Keratinocyte (primary cell): ENCODE measurements around the gene MYO16. TPM values are rescaled to one million over a fixed set of nuclear protein-coding genes. Genes with fewer than 3 reads are reported as not detected.

ENCODE experiments used
- DNase-seq: peaks from one replicate; pipeline ENCODE4 v3.0.0-alpha.2; 2011; ENCODE audit warnings: low read depth, missing footprints, low spot score
- FAIRE-seq: peaks from 2 replicates; lab custom pipeline; 2011; peaks lifted over from hg19 to GRCh38; lab: Jason Lieb, UNC
- H2AFZ ChIP-seq: 2 replicates; pipeline ENCODE4 v1.6.0; 2012; ENCODE audit warnings: low read length, control low read depth, inconsistent platforms; ENCODE audit not compliant: control insufficient read depth
- H3K27ac ChIP-seq: 2 replicates; pipeline ENCODE4 v1.5.1; 2011; ENCODE audit warnings: low read length; ENCODE audit not compliant: control insufficient read depth, insufficient read depth
- H3K27me3 ChIP-seq: 3 replicates; pipeline ENCODE4 v1.6.0; 2011; ENCODE audit warnings: low read length; ENCODE audit not compliant: control insufficient read depth, insufficient read depth; ENCODE audit errors: extremely low read depth
- H3K36me3 ChIP-seq, 2 experiments: 2 replicates in 1 of 2; 3 replicates in 1 of 2; pipeline ENCODE4 v1.5.1; 2011; ENCODE audit warnings: low read length in 2 of 2, mild to moderate bottlenecking in 1 of 2; ENCODE audit not compliant: control insufficient read depth in 2 of 2, insufficient read depth in 2 of 2; ENCODE audit errors: extremely low read depth in 1 of 2
- H3K4me1 ChIP-seq: 3 replicates; pipeline ENCODE4 v1.5.1; 2011; ENCODE audit warnings: low read length; ENCODE audit not compliant: control insufficient read depth, insufficient read depth; ENCODE audit errors: extremely low read depth
- H3K4me2 ChIP-seq: 3 replicates; pipeline ENCODE4 v1.6.0; 2011; ENCODE audit warnings: low read depth, low read length; ENCODE audit not compliant: control insufficient read depth, insufficient read depth; ENCODE audit errors: extremely low read depth
- H3K4me3 ChIP-seq, 3 experiments: fragments of 200-600 bp in 1 of 3; sonication (generic) in 1 of 3; 2 replicates in 2 of 3; 3 replicates in 1 of 3; pipeline ENCODE4 v1.5.1; 2011 to 2016; ENCODE audit warnings: low read length in 3 of 3, mild to moderate bottlenecking in 3 of 3, control low read depth in 2 of 3, inconsistent platforms in 1 of 3, low read depth in 1 of 3, mixed read lengths in 1 of 3, mixed run types in 1 of 3, moderate library complexity in 1 of 3; ENCODE audit not compliant: control insufficient read depth in 2 of 3, insufficient read depth in 2 of 3; ENCODE audit errors: extremely low read depth in 1 of 3
- H3K79me2 ChIP-seq: 2 replicates; pipeline ENCODE4 v1.6.0; 2012; ENCODE audit warnings: low read length; ENCODE audit not compliant: control insufficient read depth, insufficient read depth
- H3K9ac ChIP-seq: 3 replicates; pipeline ENCODE4 v1.6.0; 2011; ENCODE audit warnings: low read length; ENCODE audit not compliant: control insufficient read depth, insufficient read depth; ENCODE audit errors: extremely low read depth
- H3K9me1 ChIP-seq: 3 replicates; pipeline ENCODE4 v1.6.0; 2011; ENCODE audit warnings: low read length; ENCODE audit not compliant: control insufficient read depth, insufficient read depth; ENCODE audit errors: extremely low read depth
- H3K9me3 ChIP-seq: 2 replicates; pipeline ENCODE4 v1.5.1; 2012; ENCODE audit warnings: low read depth, low read length; ENCODE audit not compliant: control insufficient read depth
- H4K20me1 ChIP-seq: 3 replicates; pipeline ENCODE4 v1.6.0; 2011; ENCODE audit warnings: low read length; ENCODE audit not compliant: control insufficient read depth, insufficient read depth; ENCODE audit errors: extremely low read depth
- EZH2 ChIP-seq: IDR thresholded peaks from one replicate; pipeline ENCODE4 v1.6.1; 2012; ENCODE audit warnings: inconsistent platforms, mild to moderate bottlenecking, low read length, moderate library complexity
- dilution Hi-C: fragments of 300-500 bp; cut with MboI; formaldehyde crosslinking; loops from one replicate; pipeline ENCODE4 v1.7.0; 2020; ENCODE audit warnings: low sequenced_read_pairs; ENCODE audit not compliant: extremely low pct_ligation_motif_present
- polyA plus RNA-seq, 5 experiments: library from polyadenylated mRNA; depleted of rRNA in 3 of 5; stranded (reverse) in 3 of 5; stranded (forward) in 1 of 5; unstranded in 1 of 5; fragments of >200 nt; gene quantifications; 1 replicate in 1 of 5; 2 replicates in 3 of 5; 3 replicates in 1 of 5; pipeline versions ENCODE4 v1.2.1 to v1.2.3, GENCODE V29; 2011 to 2012; ENCODE audit warnings: missing spikeins in 2 of 5, low read depth in 1 of 5, low replicate concordance in 1 of 5
- TF ChIP-seq, protein P1 (sequence below), 3 experiments: IDR thresholded peaks in 1 of 3; conservative IDR thresholded peaks in 1 of 3; optimal IDR thresholded peaks in 1 of 3; 2 replicates in 2 of 3; 3 replicates in 1 of 3; pipeline versions ENCODE3 to v1.5.1; 2011; ENCODE audit warnings: low read length in 3 of 3, mild to moderate bottlenecking in 3 of 3, moderate library complexity in 2 of 3, control low read depth in 1 of 3, inconsistent platforms in 1 of 3; ENCODE audit not compliant: insufficient read depth in 2 of 3; ENCODE audit errors: extremely low read depth in 1 of 3

MYO16 gene
- polyA plus RNA-seq, 1 donor (not counting 4 experiments of a cell fraction or from before 2014, with no cell fraction given), result 0.08 TPM

GRCh38 chr13:108606424-108606823 is 23.0 kb upstream of the MYO16 start:
- dilution Hi-C loops, result no loop called here
- FAIRE-seq (no peak), DNase-seq (no peak)
- H3K9me3 ChIP-seq, result peaks cover 1% of the 10 kb centered on the region
- H2AFZ ChIP-seq, result no peak overlapping the region
- H3K27me3 ChIP-seq, result no peaks in the 10 kb centered on the region
- H3K9me1 ChIP-seq, result no peaks in the 10 kb centered on the region
- no peaks in the 10 kb centered on the region for H3K79me2 ChIP-seq
- no peaks in the 10 kb centered on the region for H3K4me1 ChIP-seq
- H3K4me3 ChIP-seq, result no peak overlapping the region
- H3K9ac ChIP-seq, result no peak overlapping the region
- no peaks in the 10 kb centered on the region for H4K20me1 ChIP-seq
- no peak overlapping the region for H3K27ac ChIP-seq
- H3K36me3 ChIP-seq, result no peaks in the 10 kb centered on the region
- no peak overlapping the region for H3K4me2 ChIP-seq
- TF ChIP-seq, protein P1, sequence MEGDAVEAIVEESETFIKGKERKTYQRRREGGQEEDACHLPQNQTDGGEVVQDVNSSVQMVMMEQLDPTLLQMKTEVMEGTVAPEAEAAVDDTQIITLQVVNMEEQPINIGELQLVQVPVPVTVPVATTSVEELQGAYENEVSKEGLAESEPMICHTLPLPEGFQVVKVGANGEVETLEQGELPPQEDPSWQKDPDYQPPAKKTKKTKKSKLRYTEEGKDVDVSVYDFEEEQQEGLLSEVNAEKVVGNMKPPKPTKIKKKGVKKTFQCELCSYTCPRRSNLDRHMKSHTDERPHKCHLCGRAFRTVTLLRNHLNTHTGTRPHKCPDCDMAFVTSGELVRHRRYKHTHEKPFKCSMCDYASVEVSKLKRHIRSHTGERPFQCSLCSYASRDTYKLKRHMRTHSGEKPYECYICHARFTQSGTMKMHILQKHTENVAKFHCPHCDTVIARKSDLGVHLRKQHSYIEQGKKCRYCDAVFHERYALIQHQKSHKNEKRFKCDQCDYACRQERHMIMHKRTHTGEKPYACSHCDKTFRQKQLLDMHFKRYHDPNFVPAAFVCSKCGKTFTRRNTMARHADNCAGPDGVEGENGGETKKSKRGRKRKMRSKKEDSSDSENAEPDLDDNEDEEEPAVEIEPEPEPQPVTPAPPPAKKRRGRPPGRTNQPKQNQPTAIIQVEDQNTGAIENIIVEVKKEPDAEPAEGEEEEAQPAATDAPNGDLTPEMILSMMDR (optimal IDR thresholded peaks at IDR 0.05 in 1 of 3, IDR thresholded peaks at IDR 0.05 in 1 of 3, conservative IDR thresholded peaks at IDR 0.05 in 1 of 3; ENCODE audit: extremely low read depth in 1 of 3, insufficient read depth in 2 of 3, low read length in 3 of 3), result no peak
- TF ChIP-seq EZH2, result no peak

GRCh38 chr13:108609353-108609752 is 20.1 kb upstream of the MYO16 start:
- H3K27ac ChIP-seq, result no peak overlapping the region
- no peak overlapping the region for H3K9ac ChIP-seq
- H4K20me1 ChIP-seq, result no peaks in the 10 kb centered on the region
- no peaks in the 10 kb centered on the region for H3K27me3 ChIP-seq
- no peaks in the 10 kb centered on the region for H3K36me3 ChIP-seq
- dilution Hi-C loops, result no loop called here
- H3K79me2 ChIP-seq, result no peaks in the 10 kb centered on the region
- no peak for FAIRE-seq
- H3K4me2 ChIP-seq, result no peak overlapping the region
- TF ChIP-seq EZH2, result no peak
- TF ChIP-seq, protein P1 (optimal IDR thresholded peaks at IDR 0.05 in 1 of 3, IDR thresholded peaks at IDR 0.05 in 1 of 3, conservative IDR thresholded peaks at IDR 0.05 in 1 of 3; ENCODE audit: extremely low read depth in 1 of 3, insufficient read depth in 2 of 3, low read length in 3 of 3), result peak in 1 of 3 experiments; percentile 26
- no peaks in the 10 kb centered on the region for H3K9me1 ChIP-seq
- H3K4me1 ChIP-seq, result no peaks in the 10 kb centered on the region
- H2AFZ ChIP-seq, result no peak overlapping the region
- no peak for DNase-seq
- H3K9me3 ChIP-seq, result peaks cover 1% of the 10 kb centered on the region
- no peak overlapping the region for H3K4me3 ChIP-seq
